K562 (cell line): Measurements from ENCODE around the gene LDAF1.

ENCODE experiments used
- ATF3 ChIP-seq, 2 experiments: fragments of 450-650 bp in 1 of 2; sonication (generic) in 1 of 2; formaldehyde crosslinking in 1 of 2; IDR thresholded peaks in 1 of 2; conservative IDR thresholded peaks in 1 of 2; 2 replicates each; pipeline versions ENCODE4 v1.6.1 to v1.8.1; 2016 to 2023; ENCODE audit warnings: mild to moderate bottlenecking in 2 of 2, moderate library complexity in 2 of 2, inconsistent platforms in 1 of 2, missing genetic modification reagents in 1 of 2
- BRF1 ChIP-seq: IDR thresholded peaks from 3 replicates; pipeline ENCODE4 v1.6.1; 2011; ENCODE audit warnings: borderline replicate concordance, mild to moderate bottlenecking; ENCODE audit not compliant: insufficient read length; ENCODE audit errors: extremely low read depth
- CCAR2 ChIP-seq: fragments of 200-400 bp; formaldehyde crosslinking; IDR thresholded peaks from 2 replicates; pipeline ENCODE4 v1.6.1; 2017; ENCODE audit warnings: mild to moderate bottlenecking, low read depth, low read length
- CTCF ChIP-seq, 3 experiments: IDR thresholded peaks in 2 of 3; conservative IDR thresholded peaks in 1 of 3; 2 replicates each; pipeline ENCODE4 v1.5.1; 2011 to 2012; ENCODE audit warnings: low read length in 3 of 3, mild to moderate bottlenecking in 3 of 3, control low read depth in 2 of 3, improper control_type of control experiment in 1 of 3, inconsistent platforms in 1 of 3, low read depth in 1 of 3, mixed read lengths in 1 of 3, moderate library complexity in 1 of 3; ENCODE audit not compliant: insufficient read depth in 2 of 3
- FOSL1 ChIP-seq: fragments of 200-800 bp; sonication (Bioruptor generic); conservative IDR thresholded peaks from 2 replicates; pipeline ENCODE4 v1.6.1; 2016; ENCODE audit warnings: missing genetic modification characterization, missing compliant biosample characterization
- HNRNPK ChIP-seq: fragments of 200-400 bp; formaldehyde crosslinking; IDR thresholded peaks from one replicate; pipeline ENCODE4 v1.6.1; 2018; ENCODE audit warnings: mild to moderate bottlenecking, low read depth, low read length; ENCODE audit not compliant: poor library complexity, severe bottlenecking
- PURB ChIP-seq: sonication (generic); formaldehyde crosslinking; IDR thresholded peaks from 2 replicates; pipeline ENCODE4 v1.9.0; 2021; ENCODE audit warnings: low read depth, mild to moderate bottlenecking, missing genetic modification reagents
- RBM34 ChIP-seq: fragments of 200-400 bp; formaldehyde crosslinking; IDR thresholded peaks from 2 replicates; pipeline ENCODE4 v1.6.1; 2018; ENCODE audit warnings: low read length, borderline replicate concordance; ENCODE audit not compliant: insufficient read depth
- USF1 ChIP-seq: sonication (generic); formaldehyde crosslinking; IDR thresholded peaks from 2 replicates; pipeline ENCODE4 v1.9.0; 2022; ENCODE audit warnings: mild to moderate bottlenecking, missing genetic modification reagents
- ZNF518B ChIP-seq: fragments of 250-450 bp; sonication (Bioruptor Pico); IDR thresholded peaks from 2 replicates; pipeline ENCODE4 v1.5.0; 2021; ENCODE audit warnings: mild to moderate bottlenecking, moderate library complexity

GRCh38 chr16:21163576-21163975 is 5.1 kb downstream of the LDAF1 start:
- TF ChIP-seq CCAR2 (no peak), RBM34 (no peak), HNRNPK (no peak), ATF3 (IDR thresholded peaks at IDR 0.05) (no peak), ATF3 (CRISPR knock-in tag; conservative IDR thresholded peaks at IDR 0.05) (no peak), CTCF (IDR thresholded peaks at IDR 0.05 in 2 of 3, conservative IDR thresholded peaks at IDR 0.05 in 1 of 3; ENCODE audit: insufficient read depth in 2 of 3, low read depth in 1 of 3, low read length in 3 of 3) (no peak), BRF1 (no peak), FOSL1 (tag) (no peak), ZNF518B (CRISPR knock-in tag) (no peak), USF1 (CRISPR knock-in tag) (no peak), PURB (CRISPR knock-in tag) (no peak)
